HepG2 (cell line): Measurements from ENCODE around the gene RAET1E. TPM values are rescaled to one million over a fixed set of nuclear protein-coding genes. Genes with fewer than 3 reads are reported as not detected.

Experiments
- AKAP8 ChIP-seq: sonication (generic); formaldehyde crosslinking; IDR thresholded peaks from 2 replicates; pipeline ENCODE4 v1.5.1; 2020; ENCODE audit warnings: mild to moderate bottlenecking, missing genetic modification reagents
- ASH2L ChIP-seq: fragments of 300-600, 200-600 bp; sonication (generic); IDR thresholded peaks from 2 replicates; pipeline ENCODE4 v1.7.0; 2017; ENCODE audit warnings: low read depth, mild to moderate bottlenecking, moderate library complexity, mixed read lengths, low read length; ENCODE audit not compliant: insufficient read length
- CBX2 ChIP-seq, 2 experiments: fragments of 200-600 bp in 1 of 2; sonication (generic); formaldehyde crosslinking in 1 of 2; IDR thresholded peaks; 2 replicates each; pipeline versions ENCODE4 v1.7.0 to v1.8.1; 2018 to 2022; ENCODE audit warnings: low read depth in 2 of 2, low read length in 1 of 2, mild to moderate bottlenecking in 1 of 2, missing genetic modification reagents in 1 of 2
- HDAC1 ChIP-seq: sonication (generic); formaldehyde crosslinking; IDR thresholded peaks from 2 replicates; pipeline ENCODE4 v1.5.1; 2020; ENCODE audit warnings: mild to moderate bottlenecking, missing genetic modification reagents
- KLF9 ChIP-seq: IDR thresholded peaks from 2 replicates; pipeline ENCODE4 v1.6.1; 2016; ENCODE audit warnings: low read depth
- ONECUT2 ChIP-seq: sonication (generic); formaldehyde crosslinking; IDR thresholded peaks from 2 replicates; pipeline ENCODE4 v1.4.0; 2020; ENCODE audit warnings: missing genetic modification reagents
- PRDM15 ChIP-seq: sonication (generic); formaldehyde crosslinking; IDR thresholded peaks from 2 replicates; pipeline ENCODE4 v1.4.0; 2020; ENCODE audit warnings: missing genetic modification reagents
- RARA ChIP-seq: IDR thresholded peaks from 2 replicates; pipeline ENCODE4 v1.6.1; 2016; ENCODE audit warnings: missing genetic modification reagents, missing compliant biosample characterization
- SOX13 ChIP-seq, 3 experiments: fragments of 450-650 bp in 1 of 3; sonication (generic) in 1 of 3; formaldehyde crosslinking in 1 of 3; IDR thresholded peaks in 2 of 3; conservative IDR thresholded peaks in 1 of 3; 2 replicates each; pipeline versions ENCODE4 v1.5.0 to v1.6.1; 2016 to 2020; ENCODE audit warnings: antibody characterized with exemption in 1 of 3, mild to moderate bottlenecking in 1 of 3, missing compliant biosample characterization in 1 of 3, missing genetic modification reagents in 1 of 3, moderate library complexity in 1 of 3
- SOX5 ChIP-seq: IDR thresholded peaks from 2 replicates; pipeline ENCODE4 v1.6.1; 2016; ENCODE audit warnings: borderline replicate concordance
- TERF1 ChIP-seq: sonication (generic); formaldehyde crosslinking; IDR thresholded peaks from 2 replicates; pipeline ENCODE4 v1.8.0; 2022; ENCODE audit warnings: mild to moderate bottlenecking, missing genetic modification reagents, moderate library complexity
- WIZ ChIP-seq: sonication (generic); formaldehyde crosslinking; IDR thresholded peaks from 2 replicates; pipeline ENCODE4 v1.5.1; 2020; ENCODE audit warnings: mild to moderate bottlenecking, missing genetic modification reagents
- ZFP36 ChIP-seq: fragments of 150-350 bp; IDR thresholded peaks from 2 replicates; pipeline ENCODE4 v1.6.1; 2018; ENCODE audit warnings: borderline replicate concordance, low read length, low read depth; ENCODE audit not compliant: partially characterized antibody
- ZFP36L2 ChIP-seq: sonication (generic); formaldehyde crosslinking; IDR thresholded peaks from 2 replicates; pipeline ENCODE4 v1.4.0; 2020; ENCODE audit warnings: missing genetic modification reagents
- ZNF441 ChIP-seq: sonication (generic); formaldehyde crosslinking; IDR thresholded peaks from 2 replicates; pipeline ENCODE4 v1.7.0; 2021; ENCODE audit warnings: missing genetic modification reagents, borderline replicate concordance
- ZNF530 ChIP-seq: sonication (generic); formaldehyde crosslinking; IDR thresholded peaks from 2 replicates; pipeline ENCODE4 v1.5.0; 2020; ENCODE audit warnings: low read depth, mild to moderate bottlenecking, missing genetic modification reagents
- ZNF562 ChIP-seq: sonication (generic); formaldehyde crosslinking; IDR thresholded peaks from 2 replicates; pipeline ENCODE4 v1.8.0; 2022; ENCODE audit warnings: missing genetic modification reagents, borderline replicate concordance
- ZNF567 ChIP-seq: sonication (generic); formaldehyde crosslinking; IDR thresholded peaks from 2 replicates; pipeline ENCODE4 v1.8.1; 2023; ENCODE audit warnings: mild to moderate bottlenecking, missing genetic modification reagents, borderline replicate concordance
- ZNF598 ChIP-seq: sonication (generic); formaldehyde crosslinking; IDR thresholded peaks from 2 replicates; pipeline ENCODE4 v1.5.1; 2020; ENCODE audit warnings: mild to moderate bottlenecking, missing genetic modification reagents, borderline replicate concordance
- ZNF687 ChIP-seq: sonication (generic); formaldehyde crosslinking; IDR thresholded peaks from 2 replicates; pipeline ENCODE4 v1.5.1; 2020; ENCODE audit warnings: mild to moderate bottlenecking, missing genetic modification reagents, moderate library complexity
- ZNF850 ChIP-seq: sonication (generic); formaldehyde crosslinking; conservative IDR thresholded peaks from 2 replicates; pipeline ENCODE4 v1.9.0; 2021; ENCODE audit warnings: mild to moderate bottlenecking, missing genetic modification reagents
- ZNF879 ChIP-seq: sonication (generic); formaldehyde crosslinking; IDR thresholded peaks from 2 replicates; pipeline ENCODE4 v1.8.1; 2023; ENCODE audit warnings: missing genetic modification reagents
- polyA plus RNA-seq, 8 experiments: library from polyadenylated mRNA; depleted of rRNA in 3 of 8; stranded (reverse) in 7 of 8; unstranded in 1 of 8; fragments of >200 nt; fragmentation: Illumina TruSeq in 4 of 8; extraction: Trizol in 4 of 8; gene quantifications; 2 replicates each; pipeline versions ENCODE4 v1.2.1 to v1.2.3, GENCODE V29; 2011 to 2016; ENCODE audit warnings: low read depth in 4 of 8, missing spikeins in 1 of 8, mixed read lengths in 1 of 8; ENCODE audit not compliant: insufficient read depth in 1 of 8
- total RNA-seq, 5 experiments: library from RNA; depleted of rRNA; stranded (reverse); fragments of >200 nt; fragmentation: Illumina TruSeq; extraction: Trizol; gene quantifications; 2 replicates each; pipeline ENCODE4 v1.2.3, GENCODE V29; 2016; ENCODE audit warnings: low read depth in 1 of 5

Gene RAET1E
- total and polyA plus RNA-seq, 2 of the 13 experiments (the other 11 are each of a cell fraction or from before 2014, with no cell fraction given): not detected

GRCh38 chr6:149859938-149860337 lies 38.0 kb downstream of the RAET1E start (continued):
- TF ChIP-seq PRDM15 (CRISPR knock-in tag) (no peak), ZNF441 (CRISPR knock-in tag) (no peak), ZNF598 (CRISPR knock-in tag) (no peak), ONECUT2 (CRISPR knock-in tag) (no peak), ZNF850 (CRISPR knock-in tag) (no peak), ZNF687 (no peak), SOX5 (CRISPR knock-in tag) (peak; percentile 50; the same call in 1 of the 2 replicates), TERF1 (CRISPR knock-in tag) (no peak), WIZ (CRISPR knock-in tag) (no peak), ZNF530 (no peak), RARA (peak; percentile 80), AKAP8 (no peak), ZNF562 (CRISPR knock-in tag) (no peak), ZNF879 (CRISPR knock-in tag) (0 out of 2 replicates have a peak, but pooled peaks have one; percentile 39), ZNF567 (CRISPR knock-in tag) (no peak), ZFP36L2 (CRISPR knock-in tag) (no peak), ZFP36 (no peak), SOX13 (IDR thresholded peaks at IDR 0.05) (no peak), SOX13 (CRISPR knock-in tag; conservative IDR thresholded peaks at IDR 0.05 in 1 of 2, IDR thresholded peaks at IDR 0.05 in 1 of 2) (peak in 1 of 2 experiments; percentile 86; a peak in 2 of 4 replicates), HDAC1 (CRISPR knock-in tag) (no peak), KLF9 (CRISPR knock-in tag) (no peak), ASH2L (no peak), CBX2 (IDR thresholded peaks at IDR 0.05; ENCODE audit: low read depth, low read length) (no peak), CBX2 (CRISPR knock-in tag; IDR thresholded peaks at IDR 0.05; ENCODE audit: low read depth) (no peak)
